GM19035 (cell line): ENCODE data around the gene AKAP6.

Experiments used
- ATAC-seq: cut with Tn5 transposase; IDR thresholded peaks from one replicate; pipeline ENCODE4 v1.9.1; 2021; ENCODE audit not compliant: unreplicated experiment

AKAP6 gene

DNA sequence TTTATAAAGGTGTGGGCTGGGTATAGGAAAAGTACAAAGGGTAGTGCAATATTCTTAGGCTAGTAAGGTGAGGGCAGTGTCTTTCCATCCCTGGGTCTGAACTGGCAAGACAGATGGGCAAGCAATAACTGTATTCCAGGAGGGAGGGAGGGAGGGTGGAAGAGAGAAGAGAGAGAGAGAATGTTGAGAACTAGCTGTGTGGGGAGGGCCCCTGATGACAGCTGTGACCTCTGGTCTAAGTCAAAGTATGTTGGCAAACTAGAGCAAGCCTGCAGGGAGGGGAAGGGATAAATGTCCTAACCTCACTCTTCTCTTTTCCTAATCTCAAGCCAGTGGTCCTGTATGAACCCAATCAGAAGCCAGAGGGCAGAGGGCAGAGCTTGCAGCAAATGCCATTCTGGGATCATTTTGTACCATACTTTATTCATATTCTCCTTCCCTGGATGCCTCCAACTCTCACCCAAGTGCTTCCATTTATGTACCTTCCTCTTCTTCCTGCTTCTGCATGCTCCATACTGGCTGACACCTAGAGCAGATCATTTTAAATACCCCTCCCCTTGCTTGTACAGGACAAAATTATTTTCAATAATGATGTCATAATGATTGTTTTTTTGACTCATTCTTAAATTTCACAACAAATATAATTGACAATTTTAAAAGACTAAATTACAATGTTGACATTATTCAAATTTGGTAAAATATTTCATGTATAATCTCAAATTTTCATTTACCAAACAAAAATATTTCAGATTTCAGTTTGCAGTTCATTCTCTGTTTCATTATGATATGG lies 75.9 kb downstream of the AKAP6 start:
- ATAC-seq = no peak

DNA sequence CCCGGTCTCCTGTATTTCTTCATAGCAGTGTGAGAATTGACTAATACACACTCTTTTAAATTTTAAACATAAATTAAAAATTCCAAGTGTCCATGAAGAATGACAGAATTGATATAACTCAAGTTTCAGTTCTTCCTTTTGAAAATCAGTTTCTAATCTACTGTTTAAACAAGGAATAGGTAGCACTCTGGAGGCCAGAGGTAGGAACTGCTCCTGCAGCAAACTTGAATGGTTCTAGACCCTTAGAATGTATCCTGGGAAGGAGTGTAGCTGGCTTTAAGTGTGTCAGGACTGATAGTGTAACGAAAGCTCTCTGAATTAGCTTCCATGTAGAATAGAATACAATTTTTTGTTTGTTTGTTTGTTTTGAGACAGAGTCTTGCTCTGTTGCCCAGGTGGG lies 76.8 kb downstream of the AKAP6 start:
- ATAC-seq = no peak

DNA sequence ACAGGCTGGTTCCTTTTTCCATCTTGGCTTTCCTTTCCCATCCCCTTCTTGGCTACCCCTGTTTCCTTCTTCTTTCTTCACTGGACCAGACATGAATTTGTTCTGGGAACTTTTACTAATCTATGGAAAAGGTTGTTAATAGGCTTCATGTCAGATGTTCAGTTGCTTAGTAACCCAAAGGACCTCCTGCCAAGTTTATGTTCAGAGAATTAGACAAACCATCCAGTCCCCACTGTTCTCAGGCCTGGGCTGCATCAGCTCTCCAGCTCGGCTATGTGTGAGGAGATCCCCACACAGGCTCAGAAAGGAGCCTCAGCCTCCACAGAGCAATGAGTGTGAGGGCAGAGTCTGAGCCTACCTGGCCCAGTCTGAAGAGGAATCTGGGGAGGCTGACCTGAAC lies 78.0 kb downstream of the AKAP6 start:
- ATAC-seq = no peak

DNA sequence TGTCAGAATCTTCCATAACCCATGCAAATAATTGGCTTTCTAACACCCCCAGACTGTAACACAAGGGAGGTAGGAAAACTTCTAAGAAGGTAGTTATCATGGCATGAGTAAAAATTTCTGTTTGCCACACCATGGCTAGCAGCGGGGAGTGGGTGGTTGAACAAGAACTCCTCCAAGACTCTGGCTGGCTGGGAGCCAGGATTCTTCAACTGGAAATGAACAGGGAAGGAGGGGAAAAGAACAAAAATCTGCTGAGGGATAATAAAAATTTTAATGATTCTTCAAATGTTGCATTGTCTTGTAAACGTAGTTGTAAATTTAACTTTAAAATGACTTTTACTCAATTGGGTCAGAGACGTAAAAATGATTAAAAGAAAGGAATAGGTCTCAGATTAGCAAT lies 78.9 kb downstream of the AKAP6 start:
- ATAC-seq = no peak

DNA sequence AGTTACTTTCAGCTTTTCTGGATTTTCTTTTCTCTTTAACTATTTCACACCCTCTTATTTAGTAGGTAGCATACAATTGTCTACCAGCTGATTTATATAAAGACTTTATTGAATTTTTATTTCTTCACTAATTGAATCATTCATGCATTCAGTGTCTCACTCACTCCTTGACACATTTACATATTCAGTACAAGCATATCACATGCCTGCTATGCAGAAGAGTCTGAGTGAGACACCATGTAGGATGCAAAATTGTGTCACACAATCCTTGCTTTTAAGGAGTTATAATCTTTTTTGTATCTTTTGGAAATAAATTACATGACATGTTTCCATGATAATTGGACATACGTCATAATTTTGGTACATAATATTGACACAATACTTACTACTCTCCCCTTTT lies 83.0 kb downstream of the AKAP6 start:
- no peak for ATAC-seq

DNA sequence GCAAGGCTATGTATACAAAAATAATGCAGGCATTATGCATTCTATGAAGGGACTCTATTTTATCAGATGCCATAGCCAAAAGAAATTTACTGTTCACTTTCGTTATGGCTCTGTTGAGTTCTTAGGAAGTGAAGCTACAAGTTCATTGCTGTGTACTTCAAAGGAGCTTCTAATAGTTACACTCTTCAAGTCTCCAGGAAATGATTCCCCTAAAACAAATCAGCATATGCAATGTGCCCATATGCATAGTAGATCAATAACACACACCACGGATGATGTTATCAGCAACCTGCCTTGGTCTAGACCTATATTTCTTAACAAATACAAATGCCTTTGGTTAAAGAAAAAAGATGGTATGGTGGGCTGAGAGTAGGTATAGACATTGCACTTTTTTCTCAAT lies 83.4 kb downstream of the AKAP6 start:
- no peak for ATAC-seq

DNA sequence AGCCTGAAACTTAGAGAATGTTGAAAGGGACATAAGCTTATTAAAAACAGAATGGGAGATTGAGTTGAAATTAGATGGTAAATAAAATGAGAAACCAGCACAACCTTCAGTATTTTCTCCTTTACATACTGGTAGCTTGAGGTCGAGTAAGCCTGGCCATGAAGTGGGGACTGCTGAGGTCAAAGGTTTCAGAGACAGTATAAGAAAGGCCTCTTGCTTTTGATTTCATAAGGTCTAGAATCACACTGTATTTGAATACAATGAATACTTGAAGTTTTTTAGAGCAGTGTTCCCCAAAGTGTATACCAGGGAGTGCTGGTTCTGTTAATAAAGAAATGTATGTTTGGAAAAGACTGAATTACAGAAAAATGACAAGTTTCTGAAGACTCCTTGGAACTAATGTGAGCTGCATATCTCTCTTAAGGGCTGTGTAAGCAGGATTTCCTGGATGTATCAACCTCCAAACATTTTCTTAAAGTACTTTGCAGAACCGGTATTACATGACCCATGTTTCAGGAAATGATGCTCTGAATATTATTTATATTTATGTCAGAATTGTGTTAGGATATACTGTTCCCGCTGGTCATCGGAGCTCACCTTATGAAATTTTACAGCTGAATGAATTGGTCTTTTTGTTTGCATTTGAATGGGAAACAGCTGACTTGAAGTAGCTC lies 85.0 kb downstream of the AKAP6 start:
- ATAC-seq = no peak

DNA sequence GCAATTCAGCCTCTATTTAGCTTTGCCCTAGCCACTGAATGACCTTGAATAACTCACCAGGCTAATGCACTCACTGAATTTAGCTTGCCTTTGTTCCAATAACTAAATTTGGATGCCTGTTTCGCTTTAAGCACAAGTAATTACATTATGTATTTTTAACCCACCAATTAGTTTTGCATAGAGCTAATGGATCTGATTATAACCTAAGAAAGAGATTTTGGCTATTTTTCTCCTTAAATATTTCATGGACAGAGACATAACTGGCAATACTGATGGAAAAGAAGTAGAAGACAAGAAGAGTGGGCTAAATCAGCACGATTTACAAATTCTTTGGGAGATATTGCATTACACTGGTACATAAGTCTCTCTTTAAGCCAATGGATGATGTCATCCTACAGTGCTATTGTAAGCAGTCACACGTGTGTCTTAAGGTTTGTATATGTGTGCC lies 85.7 kb downstream of the AKAP6 start:
- ATAC-seq = no peak

DNA sequence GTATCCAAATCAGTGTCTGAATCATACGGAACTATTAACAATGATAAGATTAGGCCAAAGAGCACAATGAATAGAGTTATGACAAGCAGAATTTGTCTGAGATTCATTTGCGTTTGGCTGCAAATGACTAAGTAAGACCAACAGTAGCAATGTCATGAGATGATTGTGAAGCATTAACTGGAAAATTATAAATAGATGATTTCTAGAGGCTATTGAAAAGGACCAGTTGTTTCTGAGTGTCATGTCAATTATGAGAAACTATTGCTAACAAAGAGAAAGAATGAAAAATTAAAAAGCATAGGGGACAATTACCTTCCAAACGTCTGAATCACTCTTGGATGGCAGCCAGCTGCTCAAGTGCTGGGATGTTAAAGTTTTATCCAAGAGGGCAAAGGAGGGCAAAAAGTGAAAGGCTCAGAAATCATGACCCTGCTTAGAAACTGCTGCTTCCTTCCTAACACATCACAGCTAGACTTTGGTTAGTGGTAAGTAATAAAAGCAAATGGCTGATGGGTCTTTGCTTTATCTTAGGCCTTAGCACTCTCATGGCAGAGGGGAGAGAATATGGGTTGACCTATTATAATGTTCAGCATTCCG lies 89.0 kb downstream of the AKAP6 start:
- ATAC-seq = no peak

DNA sequence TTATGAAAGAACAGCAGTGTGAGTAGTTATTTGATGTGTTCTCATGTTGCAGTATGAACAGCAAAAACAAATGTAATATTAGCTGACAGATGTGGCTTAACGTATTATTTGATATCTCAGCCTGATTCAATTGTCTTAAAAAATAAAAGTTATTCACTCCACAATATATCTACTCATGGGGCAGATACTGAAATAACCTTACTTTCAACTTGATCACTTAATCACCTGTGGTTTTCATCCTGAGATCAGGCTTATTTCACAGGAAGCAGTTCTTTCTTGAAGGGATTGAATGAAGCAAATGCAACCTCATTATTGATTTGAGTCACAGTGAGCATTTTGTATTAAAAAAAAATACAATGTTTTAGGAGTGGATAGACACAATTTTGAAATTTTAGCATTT lies 90.3 kb downstream of the AKAP6 start:
- no peak for ATAC-seq

DNA sequence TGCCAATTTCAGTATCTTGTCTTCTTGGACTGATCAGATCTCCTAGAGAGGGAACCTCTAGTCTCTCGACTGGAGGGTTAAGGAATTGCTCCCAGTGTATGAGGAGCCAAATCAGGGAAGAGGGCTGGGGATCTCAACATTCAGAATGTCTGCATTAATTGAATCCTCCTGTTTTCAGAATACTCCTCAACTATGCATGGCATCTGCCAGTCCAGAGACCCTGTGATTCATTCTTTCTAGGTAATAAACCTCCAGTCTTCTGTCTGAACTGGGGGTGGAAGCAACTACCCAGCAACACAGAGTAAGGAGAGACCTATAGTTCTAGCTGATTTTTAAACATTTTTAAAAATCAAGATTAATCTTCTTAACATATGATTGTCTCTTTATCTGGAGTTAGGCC lies 92.7 kb downstream of the AKAP6 start:
- no peak for ATAC-seq

DNA sequence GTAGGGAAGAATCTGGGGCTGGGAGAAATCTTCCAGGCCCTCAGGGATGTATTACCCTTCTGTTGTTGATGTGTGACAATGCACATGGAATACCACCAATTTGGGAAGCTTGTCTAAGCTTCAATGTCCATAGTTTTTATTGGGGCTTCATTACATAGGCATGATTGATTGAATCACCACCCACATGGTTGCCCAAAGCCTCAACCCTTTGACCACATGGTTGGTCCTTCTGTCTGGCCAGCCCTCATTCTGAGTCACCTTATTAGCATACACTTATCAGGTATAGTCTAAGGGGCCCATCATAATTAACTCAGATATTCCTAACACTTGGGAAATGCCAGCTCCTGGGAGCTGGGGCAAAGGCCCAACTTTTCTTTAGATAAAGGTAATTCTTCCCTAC lies 93.3 kb downstream of the AKAP6 start:
- ATAC-seq = no peak

DNA sequence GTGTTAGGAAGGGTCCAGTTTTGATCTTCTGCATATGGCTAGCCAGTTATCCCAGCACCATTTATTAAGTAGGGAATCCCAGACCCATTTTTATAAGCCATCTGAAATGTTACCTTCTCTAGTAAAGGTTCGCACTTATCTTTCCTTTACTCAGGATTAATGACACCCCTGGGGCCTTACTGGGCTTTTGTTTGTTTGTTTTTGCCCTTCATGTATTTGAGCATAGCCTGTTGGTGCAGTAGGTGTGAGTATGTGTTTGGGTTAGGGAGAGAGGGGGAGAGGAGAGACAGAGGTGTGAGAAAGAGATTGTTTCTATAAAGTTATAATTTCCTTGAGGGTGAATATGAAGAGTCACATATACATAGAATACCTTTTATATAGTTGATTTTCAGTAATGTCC lies 96.9 kb downstream of the AKAP6 start:
- ATAC-seq = no peak

DNA sequence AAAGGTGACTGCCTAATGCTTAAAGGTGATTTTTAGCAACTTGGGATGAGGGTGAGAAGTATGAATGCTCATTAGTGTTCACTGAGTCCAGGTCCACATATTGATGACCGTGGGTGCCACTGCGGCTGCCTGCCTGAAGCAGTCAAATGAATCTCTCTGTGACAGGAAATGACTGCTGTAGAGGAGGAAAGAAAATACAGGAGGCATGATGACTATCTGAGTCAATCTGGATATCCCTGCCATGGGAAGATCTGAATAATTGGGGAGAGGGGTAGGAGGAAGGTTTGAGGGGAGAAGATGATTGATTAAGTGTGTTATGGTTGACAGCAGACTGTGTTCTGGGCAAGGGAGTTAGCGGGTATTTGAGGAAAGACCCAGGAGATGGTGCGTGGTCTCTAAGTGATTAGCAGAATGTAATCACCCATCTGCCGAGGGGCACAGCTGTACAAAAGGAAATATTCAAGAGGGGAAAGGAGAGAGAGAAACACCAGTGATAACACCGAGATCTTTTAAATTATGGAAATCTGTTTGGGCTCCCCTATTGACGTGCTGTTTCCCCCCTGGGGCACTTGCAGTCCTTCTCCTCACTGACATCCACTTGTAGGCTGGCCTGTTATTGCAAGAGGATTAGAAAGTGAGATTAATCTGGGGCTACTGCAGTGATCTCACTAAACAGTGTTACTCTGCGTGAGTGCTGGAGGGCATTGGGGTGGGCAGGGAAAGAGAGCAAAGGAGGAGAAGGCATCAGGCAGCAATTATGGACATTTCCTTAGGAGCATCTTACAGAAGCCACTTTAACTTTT lies 97.7 kb downstream of the AKAP6 start:
- ATAC-seq = no peak

DNA sequence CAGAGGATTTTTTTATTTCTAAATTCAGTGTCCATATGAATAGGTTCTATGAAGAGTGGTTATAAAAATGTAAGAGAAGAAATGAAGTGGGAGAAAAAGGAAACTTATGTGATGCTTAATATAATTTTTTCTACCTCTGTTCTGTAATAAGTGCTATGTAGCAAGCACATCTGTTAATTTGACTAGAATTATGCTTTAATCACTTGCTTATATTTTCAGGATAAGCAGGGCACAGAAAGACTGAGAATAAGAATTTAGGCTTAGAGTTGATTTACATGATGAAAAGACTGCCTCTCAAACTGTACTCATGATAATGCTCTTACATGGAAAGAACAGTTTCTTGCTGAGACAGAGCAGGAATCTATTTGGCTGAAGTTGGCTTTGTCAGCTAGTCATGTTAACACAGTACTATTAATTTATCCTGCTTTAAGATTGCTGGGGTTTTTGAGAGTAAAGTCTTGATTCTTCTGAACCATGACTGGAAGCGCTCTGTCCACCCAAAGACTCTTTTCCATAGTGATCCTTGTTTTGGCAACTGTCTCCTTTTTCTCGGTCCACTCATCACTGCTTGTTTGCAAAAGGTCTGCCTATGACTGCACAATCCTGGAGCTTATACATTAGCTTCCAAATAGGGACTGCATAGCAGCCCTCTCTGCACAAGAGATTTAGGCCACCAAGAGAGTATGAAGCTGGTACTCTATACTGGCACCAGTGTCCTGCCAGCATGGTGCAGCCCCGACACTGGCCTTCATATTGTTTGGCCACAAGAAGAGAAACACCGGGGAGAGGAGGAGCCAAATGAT lies 98.8 kb downstream of the AKAP6 start:
- no peak for ATAC-seq

DNA sequence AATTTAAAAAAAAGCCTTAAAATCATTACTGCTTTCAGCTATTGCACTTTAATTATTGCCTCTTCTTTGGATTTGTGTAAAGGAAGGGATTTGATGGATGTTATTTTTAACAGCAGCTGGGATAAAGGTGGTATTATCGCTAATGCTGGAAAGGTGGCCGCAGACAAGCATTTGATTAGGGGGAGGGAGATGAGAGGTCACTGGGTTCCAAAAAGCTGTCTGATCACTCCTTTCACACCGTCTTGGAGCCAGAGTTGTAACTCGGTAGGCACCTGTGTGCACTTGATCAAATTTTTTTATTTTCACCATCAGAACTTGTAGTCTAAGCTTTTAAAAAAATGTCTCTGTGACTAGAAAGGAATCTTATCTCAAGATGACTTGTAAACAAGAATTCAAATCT lies 99.8 kb downstream of the AKAP6 start:
- no peak for ATAC-seq

DNA sequence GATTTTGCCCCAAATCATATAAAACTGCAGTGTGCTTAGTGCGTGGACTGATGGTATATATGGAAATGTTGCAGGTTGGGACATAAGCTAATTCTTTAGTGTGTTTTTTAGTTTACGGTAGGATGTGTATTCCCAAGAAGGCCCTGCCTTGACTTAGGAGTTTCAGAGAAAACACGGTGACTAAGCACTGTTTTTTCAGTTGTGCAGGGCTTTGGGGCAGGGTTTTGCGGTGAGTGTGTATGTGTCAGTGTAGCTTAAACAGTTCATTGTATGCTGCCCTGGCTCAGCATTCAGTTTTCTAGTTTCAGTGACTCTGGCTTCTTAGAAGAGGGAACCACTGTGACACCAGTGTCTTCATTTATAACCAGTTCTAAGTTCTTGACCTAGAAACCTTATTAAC lies 101.2 kb downstream of the AKAP6 start:
- ATAC-seq = no peak

DNA sequence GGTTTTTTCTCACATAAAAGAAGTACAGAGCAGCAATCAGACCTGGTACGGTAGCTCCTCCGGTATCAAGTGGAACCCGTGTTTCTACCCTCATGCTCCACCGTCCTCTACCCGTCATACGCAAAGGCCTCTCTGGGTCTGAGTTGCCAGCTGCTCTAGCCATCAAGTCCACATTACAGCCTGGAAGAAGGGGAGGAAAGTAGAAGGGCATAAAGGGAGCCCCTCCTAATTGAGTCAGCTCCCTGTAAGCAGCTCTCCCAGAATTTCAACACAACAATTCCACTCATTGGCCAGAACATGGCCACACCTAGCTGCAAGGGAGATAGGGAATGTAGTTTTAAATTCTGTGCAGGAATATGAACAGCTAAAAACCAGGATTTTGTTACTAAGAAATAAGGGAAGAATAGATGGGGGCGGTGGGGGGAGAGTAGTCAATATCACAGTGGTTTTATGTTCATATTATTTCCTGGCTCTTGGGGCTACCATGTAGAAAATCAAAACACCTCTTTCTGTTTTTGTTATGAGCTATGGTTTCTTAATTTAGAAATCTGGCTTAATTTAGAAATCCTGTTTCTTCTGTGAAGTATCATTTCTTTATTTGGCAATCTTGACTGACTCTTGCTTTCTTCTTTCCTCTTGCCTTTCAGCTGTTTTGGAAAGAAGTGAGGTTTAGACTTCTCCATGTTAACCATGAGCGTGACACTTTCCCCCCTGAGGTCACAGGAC lies 103.9 kb downstream of the AKAP6 start:
- no peak for ATAC-seq

DNA sequence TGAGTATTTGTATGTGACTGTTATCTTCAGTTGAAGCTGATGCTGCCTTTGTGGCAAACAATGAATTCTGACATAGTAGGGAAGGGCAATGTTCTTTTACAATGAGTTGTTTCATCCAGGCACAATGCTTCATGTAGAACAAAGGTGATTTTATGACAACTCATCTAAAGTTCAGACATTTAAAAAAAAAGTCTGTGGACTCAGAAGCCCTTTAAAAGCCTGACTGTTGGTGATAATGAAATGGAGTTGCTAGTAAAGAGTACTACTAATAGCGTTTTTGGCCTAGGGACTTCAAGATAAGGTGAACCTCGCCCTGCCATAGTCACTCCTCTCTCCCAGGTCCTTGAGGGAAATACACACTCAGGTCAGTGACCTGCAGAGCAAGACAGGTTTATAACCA lies 105.1 kb downstream of the AKAP6 start:
- ATAC-seq = no peak

DNA sequence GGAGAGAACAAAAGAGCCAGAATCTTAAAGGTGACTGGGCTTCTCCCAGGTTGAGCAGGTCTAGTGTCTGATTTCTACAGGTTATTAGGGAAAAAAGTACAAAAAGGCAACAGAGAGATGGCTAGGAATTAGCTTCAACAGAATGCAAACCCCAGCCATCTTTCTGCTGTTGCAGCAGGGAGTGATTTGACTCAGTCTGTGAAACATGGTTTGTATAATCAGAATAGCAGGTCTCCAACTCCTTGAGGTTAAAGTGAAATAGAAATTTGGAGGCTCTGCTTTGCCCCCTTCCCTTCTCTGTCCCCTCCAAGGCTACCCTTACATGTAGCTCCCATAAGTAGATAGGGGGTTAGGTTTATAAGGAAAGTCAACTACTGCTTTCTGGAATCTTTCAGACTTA lies 105.8 kb downstream of the AKAP6 start:
- ATAC-seq = no peak
